ENCODE results near the gene ADISSP. TPM values are rescaled to one million over a fixed set of nuclear protein-coding genes. Genes with fewer than 3 reads are reported as not detected.

ADISSP gene
- polyA plus RNA-seq, 4 donors: 19.7 to 26.8 (median 24.1) TPM

DNA sequence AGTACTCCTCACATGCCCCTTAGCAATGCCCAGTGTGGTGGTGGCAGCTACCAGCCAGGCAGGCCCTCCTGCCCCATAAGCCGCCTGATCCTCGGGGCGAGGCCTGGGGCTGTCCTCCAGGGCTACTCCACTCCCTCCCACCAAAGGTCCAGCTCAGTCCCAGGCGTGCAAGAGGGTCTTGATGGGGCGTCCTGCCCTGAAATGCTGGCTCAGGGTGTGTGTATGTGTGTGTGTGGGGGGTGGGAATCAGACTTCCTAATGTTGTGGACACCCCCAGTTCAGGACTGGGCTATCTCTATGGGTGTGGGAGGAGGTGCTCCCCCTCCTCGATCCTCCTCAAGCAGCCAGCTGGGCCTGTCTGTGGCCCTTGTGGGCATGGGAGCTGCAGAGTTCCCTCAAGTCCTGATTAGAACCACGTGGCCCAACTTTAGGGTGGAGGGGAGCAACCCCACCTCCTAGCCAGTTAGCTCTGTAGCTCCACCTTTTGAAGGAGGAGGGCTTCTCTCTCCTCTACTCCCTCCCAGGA, 27.6 kb downstream of the ADISSP start:
- DNase-seq (ENCODE audit: low read depth in 4 of 4, low spot score in 3 of 4): no peak

DNA sequence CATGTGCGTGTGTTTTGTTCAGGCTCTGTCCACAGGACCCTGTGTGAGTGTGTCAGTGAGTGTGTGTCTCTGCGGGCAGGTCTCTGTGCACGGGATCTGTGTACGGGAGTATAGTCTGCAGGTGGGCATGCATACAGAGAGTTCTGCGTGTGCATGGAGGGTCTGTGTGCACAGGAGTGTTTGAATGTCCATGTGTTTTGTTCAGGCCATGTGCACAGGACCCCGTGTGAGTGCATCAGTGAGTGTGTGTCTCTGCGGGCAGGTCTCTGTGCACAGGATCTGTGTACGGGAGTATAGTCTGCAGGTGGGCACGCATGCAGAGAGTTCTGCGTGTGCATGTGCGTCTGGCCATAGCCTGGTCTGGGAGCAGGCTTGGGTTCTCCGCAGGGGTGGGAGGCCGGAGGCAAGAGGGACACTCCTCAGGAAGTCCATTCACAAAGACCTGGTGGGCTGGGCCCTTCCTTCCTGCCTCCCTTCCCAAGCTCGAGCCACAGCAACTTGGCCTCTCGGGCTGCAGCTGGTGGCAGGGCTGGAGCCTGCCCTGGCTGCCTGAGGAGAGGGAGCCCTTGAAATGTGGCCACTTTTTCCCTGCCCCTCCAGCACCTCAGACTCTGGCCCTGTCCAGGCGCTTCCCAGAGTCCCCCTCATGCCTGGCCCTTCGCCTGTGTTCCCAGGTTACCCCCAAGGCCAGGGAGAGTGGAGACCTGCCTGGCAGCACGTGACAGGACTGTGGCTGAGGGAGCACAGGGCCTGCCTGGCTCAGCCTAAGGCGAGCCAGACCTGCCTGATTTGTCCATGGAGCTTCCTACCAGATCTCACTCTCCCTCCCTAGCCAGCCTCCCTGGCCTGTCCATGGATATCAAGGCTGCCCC, 28.3 kb downstream of the ADISSP start:
- DNase-seq (ENCODE audit: low read depth in 4 of 4, low spot score in 3 of 4): no peak

GRCh38 chr20:3738111-3739053, 29.2 kb downstream of the ADISSP start:
- no peak for DNase-seq (ENCODE audit: low read depth in 4 of 4, low spot score in 3 of 4)

DNA sequence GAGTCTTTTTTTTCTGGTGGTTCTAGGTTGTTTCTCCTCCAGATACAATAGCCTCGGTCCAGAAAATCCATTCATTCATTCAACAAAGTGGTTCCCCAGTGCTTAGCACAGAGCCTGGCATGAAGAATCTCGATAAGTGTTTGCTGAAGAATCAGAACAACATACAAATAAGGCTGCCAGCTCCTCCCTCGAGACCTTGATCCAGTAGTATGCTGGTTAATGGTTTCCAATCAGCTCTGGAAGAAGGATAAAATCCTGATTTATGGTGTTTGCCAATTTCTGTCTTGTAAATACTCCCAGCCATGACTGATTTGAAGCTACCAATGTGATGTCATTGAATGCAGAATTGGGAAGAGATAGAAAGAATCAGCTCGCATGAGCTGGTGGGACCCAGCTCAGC, 31.8 kb downstream of the ADISSP start:
- DNase-seq (ENCODE audit: low read depth in 4 of 4, low spot score in 3 of 4): no peak

- DNase-seq (ENCODE audit: low read depth in 4 of 4, low spot score in 3 of 4): no peak
These were observed 33.3 kb downstream of the ADISSP start for GRCh38 chr20:3734111-3734843.

- DNase-seq (ENCODE audit: low read depth in 4 of 4, low spot score in 3 of 4): no peak
These were observed 34.2 kb downstream of the ADISSP start for GRCh38 chr20:3733119-3733995.

GRCh38 chr20:3732327-3733118, 35.0 kb downstream of the ADISSP start, which contains the start of gene HSPA12B:
Gene HSPA12B, plus strand, starts transcription at chr20:3732685. Its CDS starts 5,990 bp downstream, at chr20:3738675.
- peak in 1 of 4 donors; percentile 41 for DNase-seq (ENCODE audit: low read depth in 4 of 4, low spot score in 3 of 4)

DNA sequence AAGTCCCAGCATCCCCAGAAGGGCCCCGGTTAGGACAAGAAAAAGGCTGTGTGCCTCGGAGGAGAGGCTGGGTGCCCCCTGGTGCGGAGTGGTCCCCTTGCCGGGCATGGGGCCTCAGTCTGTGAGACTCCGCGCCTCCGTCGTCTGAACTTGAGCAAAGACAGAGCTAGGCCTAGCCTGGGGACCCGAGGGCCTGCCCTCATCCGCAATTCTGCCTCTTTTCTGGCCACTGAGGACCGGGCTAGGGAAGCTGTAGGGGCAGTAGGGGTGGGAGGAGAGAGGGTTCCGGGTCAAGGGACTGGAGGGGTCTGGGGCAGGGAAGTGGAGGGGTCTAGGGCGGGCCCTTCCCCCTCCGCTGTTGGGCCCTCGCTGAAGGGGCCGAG, 35.6 kb downstream of the ADISSP start:
- no peak for DNase-seq (ENCODE audit: low read depth in 4 of 4, low spot score in 3 of 4)

DNA sequence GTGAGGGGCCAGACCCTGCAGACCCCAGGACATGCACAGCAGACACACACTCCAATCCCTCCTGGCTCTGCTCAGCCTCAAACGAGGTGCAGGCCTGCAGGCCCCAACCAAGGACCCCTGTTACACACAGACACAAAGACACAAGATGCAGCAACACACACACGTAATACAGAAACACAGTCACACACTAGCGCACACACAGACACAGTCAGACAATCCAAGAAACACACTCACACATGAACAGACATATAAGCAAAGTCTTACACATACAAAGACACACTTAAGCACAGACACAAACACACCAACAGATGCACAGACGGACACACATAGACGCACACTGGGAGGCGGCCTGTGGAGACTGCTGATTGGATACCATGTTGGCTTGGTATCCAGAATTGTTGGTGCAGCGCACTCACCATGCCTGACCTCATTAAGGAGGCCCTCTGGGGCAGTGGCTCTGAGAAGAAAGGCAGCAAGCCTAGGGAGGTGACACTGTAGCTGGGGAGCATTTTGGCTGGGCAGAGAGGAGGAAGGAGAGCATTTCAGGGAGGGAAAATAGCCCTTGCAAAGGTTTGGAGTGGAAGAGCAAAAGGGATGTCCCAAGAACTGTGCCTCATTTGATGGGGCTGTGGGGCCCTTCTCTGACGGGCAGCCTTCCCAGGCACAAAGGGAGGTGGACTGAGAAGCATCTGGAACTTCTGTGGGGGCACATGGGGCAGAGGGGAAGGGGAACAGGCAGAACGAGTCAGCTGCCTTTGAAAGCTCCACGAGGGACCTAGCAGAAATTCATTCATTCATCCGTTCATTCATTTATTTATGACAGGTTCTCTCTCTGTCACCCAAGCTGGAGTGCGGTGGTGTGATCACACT, 36.5 kb downstream of the ADISSP start:
- DNase-seq (ENCODE audit: low read depth in 4 of 4, low spot score in 3 of 4): no peak

DNA sequence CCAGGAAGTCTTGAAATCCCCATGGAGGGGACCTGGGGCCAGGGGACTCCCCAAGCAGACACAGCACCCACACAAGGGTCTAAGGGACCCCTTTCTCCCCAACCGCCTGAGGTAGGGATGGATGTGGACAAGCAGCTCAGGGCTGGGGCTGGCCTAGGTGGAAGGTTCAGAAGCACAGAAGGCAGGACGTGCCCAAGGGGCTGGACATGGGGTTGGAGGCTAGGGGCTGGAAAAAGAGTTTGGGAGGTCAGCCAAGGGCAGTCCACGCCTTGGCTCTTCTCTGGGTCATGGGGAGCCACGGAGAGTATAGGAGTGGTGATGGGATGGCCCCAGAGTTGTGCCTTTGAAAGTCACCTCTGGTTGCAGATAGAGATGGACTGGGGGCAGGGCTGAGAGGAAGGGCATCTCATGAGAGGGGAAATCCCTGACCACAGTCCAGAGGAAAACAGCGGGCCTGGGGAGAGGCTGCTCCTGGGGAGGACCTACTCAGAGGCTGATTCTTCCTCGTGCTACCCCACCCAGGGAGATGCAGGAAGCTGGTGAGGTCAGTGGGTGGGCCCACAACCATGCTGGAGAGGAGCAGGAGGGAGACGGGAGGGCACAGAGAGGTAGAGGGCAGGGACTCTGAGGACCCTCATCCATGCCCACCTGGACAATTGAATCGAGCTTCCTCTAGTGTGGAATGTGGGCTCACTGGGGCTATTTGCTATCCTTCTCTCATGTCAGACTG, 37.6 kb downstream of the ADISSP start:
- no peak for DNase-seq (ENCODE audit: low read depth in 4 of 4, low spot score in 3 of 4)

DNA sequence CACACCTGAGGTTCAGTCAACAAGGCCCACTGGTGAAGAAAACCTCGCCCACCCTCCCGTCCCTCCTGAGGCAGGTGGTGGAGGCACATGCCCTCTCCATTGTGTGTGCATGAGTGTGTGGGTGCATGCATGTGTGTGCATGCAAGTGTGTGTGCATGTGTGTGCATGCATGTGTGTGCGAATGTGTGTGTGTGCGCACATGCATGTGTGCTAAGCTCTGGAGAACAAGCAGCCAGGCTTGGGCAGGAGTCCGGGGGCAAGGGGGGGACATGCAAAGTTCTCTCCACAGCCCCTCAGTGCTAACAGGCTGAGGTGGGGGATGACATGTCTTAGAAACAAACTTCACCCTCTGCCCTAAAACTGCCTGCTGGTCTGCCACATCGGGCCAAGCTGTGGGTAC, 38.2 kb downstream of the ADISSP start:
- no peak for DNase-seq (ENCODE audit: low read depth in 4 of 4, low spot score in 3 of 4)

DNA sequence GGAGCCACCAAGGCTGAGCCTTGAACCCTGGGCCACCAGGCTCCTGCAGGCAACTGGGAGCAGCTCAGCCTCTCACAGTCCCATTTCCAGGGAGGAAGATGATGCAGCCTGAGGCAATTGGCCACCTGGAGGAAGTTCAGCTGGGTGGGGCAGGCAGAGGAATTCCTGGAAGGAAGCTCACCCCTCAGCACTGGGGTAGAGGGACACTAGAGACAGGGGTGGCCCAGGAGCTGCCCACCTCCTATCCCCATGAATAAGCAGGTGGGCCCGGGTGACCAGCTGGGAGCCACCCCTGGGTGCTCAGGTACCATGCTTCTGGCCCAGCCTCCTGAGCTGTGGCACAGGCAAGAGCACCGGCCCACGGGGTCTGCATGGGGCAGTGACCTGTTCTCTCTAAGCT, 38.7 kb downstream of the ADISSP start:
- DNase-seq (ENCODE audit: low read depth in 4 of 4, low spot score in 3 of 4): no peak

- DNase-seq (ENCODE audit: low read depth in 4 of 4, low spot score in 3 of 4): no peak
These were observed 39.2 kb downstream of the ADISSP start for GRCh38 chr20:3728354-3728753.

- no peak for DNase-seq (ENCODE audit: low read depth in 4 of 4, low spot score in 3 of 4)
These were observed 40.0 kb downstream of the ADISSP start for GRCh38 chr20:3727401-3728021.

DNA sequence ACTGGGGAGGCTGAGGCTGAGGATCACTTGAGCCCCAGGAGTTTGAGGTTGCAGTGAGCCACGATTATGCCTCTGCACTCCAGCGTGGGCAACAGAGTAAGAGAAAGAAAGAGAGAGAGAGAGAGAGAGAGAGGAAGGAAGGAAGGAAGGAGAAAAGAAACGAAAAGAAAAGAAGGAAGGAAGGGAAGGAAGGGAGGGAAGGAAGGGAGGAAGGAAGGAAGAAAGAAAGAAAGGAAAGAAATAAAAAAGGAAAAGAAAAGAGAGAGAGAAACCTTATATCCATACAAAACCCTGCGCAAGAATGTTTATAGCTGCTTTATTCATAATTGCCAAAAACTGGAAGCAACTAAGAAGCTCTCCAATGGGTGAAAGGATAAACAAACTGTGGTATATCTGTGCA, 43.2 kb downstream of the ADISSP start:
- no peak for DNase-seq (ENCODE audit: low read depth in 4 of 4, low spot score in 3 of 4)

DNA sequence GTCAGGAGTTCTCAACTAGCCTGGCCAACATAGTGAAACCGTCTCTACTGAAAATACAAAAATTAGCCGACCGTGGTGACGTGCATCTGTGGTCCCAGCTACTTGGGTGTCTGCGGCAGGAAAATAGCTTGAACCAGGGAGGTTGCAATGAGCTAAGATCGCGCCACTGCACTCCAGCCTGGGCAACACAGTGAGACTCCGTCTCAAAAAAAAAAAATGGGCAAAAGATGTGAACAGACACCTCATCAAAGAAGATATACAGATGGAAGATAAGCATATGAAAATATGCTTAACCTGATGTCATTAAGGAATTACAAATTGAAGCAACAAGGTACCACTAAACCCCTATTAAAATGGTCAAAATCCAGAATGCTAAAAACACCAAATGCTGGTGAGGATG, 44.3 kb downstream of the ADISSP start:
- no peak for DNase-seq (ENCODE audit: low read depth in 4 of 4, low spot score in 3 of 4)

DNA sequence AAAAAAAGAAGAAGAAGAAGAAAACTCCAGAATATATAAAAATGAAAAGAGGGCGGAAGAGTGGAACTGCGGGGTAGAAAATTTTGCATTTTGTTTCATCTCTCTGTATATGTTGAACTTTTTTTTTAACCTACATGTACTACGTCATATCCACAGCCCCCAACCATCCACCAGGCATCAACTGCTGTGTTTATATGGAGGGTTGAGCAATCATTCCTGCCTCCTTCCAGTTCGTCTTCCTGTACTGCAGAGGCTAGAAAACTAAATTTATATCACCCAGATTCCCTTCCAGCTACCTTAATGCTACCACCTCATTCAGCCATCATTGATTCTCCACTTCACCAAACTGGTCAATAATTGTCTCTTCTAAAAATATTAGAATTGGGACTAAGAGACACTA, 45.6 kb downstream of the ADISSP start:
- no peak for DNase-seq (ENCODE audit: low read depth in 4 of 4, low spot score in 3 of 4)
